Measurements from ENCODE around the gene ANKRD65. TPM values are rescaled to one million over a fixed set of nuclear protein-coding genes. Genes with fewer than 3 reads are reported as not detected.
"Not testable (repeated sequence)": the region's sequence is repeated elsewhere in the genome, so short reads cannot be mapped to it uniquely, and the experiment has no call there.

Gene ANKRD65
- total RNA-seq, 1 donor from 2014 or later, result 0.15 TPM

GRCh38 chr1:1419363-1419812 lies 1.7 kb downstream of the ANKRD65 start:
- H3K36me3 Mint-ChIP-seq, result no peaks in the 10 kb centered on the region
- peaks cover 32% of the 10 kb centered on the region for H3K4me1 Mint-ChIP-seq
- TF ChIP-seq EZH2phosphoT487 (IDR thresholded peaks at IDR 0.05) (no peak), CTCF (IDR thresholded peaks at IDR 0.05) (no peak), EZH2 (IDR thresholded peaks at IDR 0.05) (no peak)
- peaks cover 16% of the 10 kb centered on the region for H3K4me1 ChIP-seq
- peak overlapping the region; percentile 50 for H3K4me3 Mint-ChIP-seq
- H4K20me1 ChIP-seq (ENCODE audit: low read depth), result no peaks in the 10 kb centered on the region
- H3K4me2 ChIP-seq, result no peak overlapping the region
- peak; percentile 1 for DNase-seq (ENCODE audit: low spot score)
- no peaks in the 10 kb centered on the region for H3K9me3 Mint-ChIP-seq
- no peaks in the 10 kb centered on the region for H3K36me3 ChIP-seq
- H3K9me3 ChIP-seq (ENCODE audit: low read depth), result no peaks in the 10 kb centered on the region
- no peak overlapping the region for H3K27ac ChIP-seq
- H3K27me3 Mint-ChIP-seq (ENCODE audit: insufficient read depth, low read depth), result peaks cover 2% of the 10 kb centered on the region
- H3K27me3 ChIP-seq, result no peaks in the 10 kb centered on the region
- peak overlapping the region; percentile 94 for H3K27ac Mint-ChIP-seq
- H3K79me2 ChIP-seq (ENCODE audit: low read depth), result no peaks in the 10 kb centered on the region
- no peak overlapping the region for H3K9ac ChIP-seq
- H3F3A ChIP-seq (ENCODE audit: low read depth), result peaks cover 16% of the 10 kb centered on the region
- no peak overlapping the region for H2AFZ ChIP-seq (replicated peaks)
- H3K4me3 ChIP-seq, result no peak overlapping the region

GRCh38 chr1:1418464-1419362 lies 2.4 kb downstream of the ANKRD65 start:
- Histone ChIP-seq H3K27me3 (no peaks in the 10 kb centered on the region), H4K20me1 (ENCODE audit: low read depth) (no peaks in the 10 kb centered on the region), H3K36me3 (no peaks in the 10 kb centered on the region), H3F3A (ENCODE audit: low read depth) (peaks cover 14% of the 10 kb centered on the region), H3K27ac (no peak overlapping the region), H3K4me2 (no peak overlapping the region), H3K9me3 (ENCODE audit: low read depth) (no peaks in the 10 kb centered on the region), H3K9ac (no peak overlapping the region), H3K79me2 (ENCODE audit: low read depth) (no peaks in the 10 kb centered on the region), H3K4me3 (no peak overlapping the region), H3K4me1 (peaks cover 16% of the 10 kb centered on the region), H2AFZ (replicated peaks) (no peak overlapping the region)
- TF ChIP-seq EZH2 (IDR thresholded peaks at IDR 0.05) (no peak), EZH2phosphoT487 (IDR thresholded peaks at IDR 0.05) (no peak), CTCF (IDR thresholded peaks at IDR 0.05) (no peak)
- no peaks in the 10 kb centered on the region for H3K9me3 Mint-ChIP-seq
- H3K4me3 Mint-ChIP-seq, result peak overlapping the region; percentile 52
- peaks cover 32% of the 10 kb centered on the region for H3K4me1 Mint-ChIP-seq
- H3K27ac Mint-ChIP-seq, result peak overlapping the region; percentile 99
- no peaks in the 10 kb centered on the region for H3K36me3 Mint-ChIP-seq
- H3K27me3 Mint-ChIP-seq (ENCODE audit: insufficient read depth, low read depth), result peaks cover 2% of the 10 kb centered on the region
- DNase-seq (ENCODE audit: low spot score), result no peak

- H3F3A ChIP-seq (ENCODE audit: low read depth), result peaks cover 14% of the 10 kb centered on the region
- H3K4me1 Mint-ChIP-seq, result peaks cover 29% of the 10 kb centered on the region
- H3K79me2 ChIP-seq (ENCODE audit: low read depth); H4K20me1 ChIP-seq (ENCODE audit: low read depth); H3K9me3 Mint-ChIP-seq; H3K27ac ChIP-seq; H3K9ac ChIP-seq; H3K27me3 Mint-ChIP-seq (ENCODE audit: insufficient read depth, low read depth); H3K36me3 Mint-ChIP-seq; DNase-seq (ENCODE audit: low spot score); H3K4me2 ChIP-seq; H3K9me3 ChIP-seq (ENCODE audit: low read depth); H2AFZ ChIP-seq (replicated peaks); H3K36me3 ChIP-seq; H3K4me3 ChIP-seq; H3K27me3 ChIP-seq: not testable (repeated sequence)
- H3K4me1 ChIP-seq, result peaks cover 16% of the 10 kb centered on the region
- peak overlapping the region; percentile 52 for H3K4me3 Mint-ChIP-seq
- H3K27ac Mint-ChIP-seq, result peak overlapping the region; percentile 99
Measured at GRCh38 chr1:1417825-1418463, 3.1 kb downstream of the ANKRD65 start.

GRCh38 chr1:1417396-1417795 lies 3.7 kb downstream of the ANKRD65 start:
- Histone ChIP-seq H3K4me1 (peaks cover 16% of the 10 kb centered on the region), H3F3A (ENCODE audit: low read depth) (peaks cover 14% of the 10 kb centered on the region)
- H2AFZ ChIP-seq (replicated peaks); H3K27me3 ChIP-seq; H3K9me3 Mint-ChIP-seq; H3K4me2 ChIP-seq; H3K27me3 Mint-ChIP-seq (ENCODE audit: insufficient read depth, low read depth); DNase-seq (ENCODE audit: low spot score); H4K20me1 ChIP-seq (ENCODE audit: low read depth); H3K36me3 ChIP-seq; H3K27ac ChIP-seq; H3K9me3 ChIP-seq (ENCODE audit: low read depth); H3K4me3 ChIP-seq; H3K36me3 Mint-ChIP-seq; H3K79me2 ChIP-seq (ENCODE audit: low read depth); H3K9ac ChIP-seq: not testable (repeated sequence)
- peaks cover 27% of the 10 kb centered on the region for H3K4me1 Mint-ChIP-seq
- peak overlapping the region; percentile 52 for H3K4me3 Mint-ChIP-seq
- peak overlapping the region; percentile 99 for H3K27ac Mint-ChIP-seq

All from neural progenitor cell (in vitro differentiated cells).